NCI-H1417 treated with DMSO at 0.1 percent for 48 hours (cell line): ENCODE measurements around the gene CHD8.
A peak's percentile ranks its signal among the peaks of the same experiment; 100 is the strongest.
"Not testable (repeated sequence)": the region's sequence is repeated elsewhere in the genome, so short reads cannot be mapped to it uniquely, and the experiment has no call there.

Experiments
- DNase-seq: peaks from one replicate; lab custom pipeline; 2025; lab: John Stamatoyannopoulos, UW

CHD8 gene

GRCh38 chr14:21455912-21456667 is at the start of gene CHD8:
CHD8 (minus strand) TSS chr14:21456123; CDS start chr14:21431643, 24,480 bp downstream.
- peak; percentile 99 for DNase-seq

GRCh38 chr14:21505012-21505553 is 49.2 kb upstream of the CHD8 start:
- DNase-seq, result no peak

- DNase-seq, result no peak
These were observed 47.5 kb upstream of the CHD8 start for GRCh38 chr14:21503376-21503775.

GRCh38 chr14:21501568-21501967 is 45.6 kb upstream of the CHD8 start:
- no peak for DNase-seq

- DNase-seq, result peak; percentile 30
These were observed 42.9 kb upstream of the CHD8 start for GRCh38 chr14:21498540-21499526.

- no peak for DNase-seq
These were observed 40.5 kb upstream of the CHD8 start for GRCh38 chr14:21496453-21496852.

- no peak for DNase-seq
These were observed 39.2 kb upstream of the CHD8 start for GRCh38 chr14:21494902-21495762.

GRCh38 chr14:21486640-21487087 is 30.7 kb upstream of the CHD8 start:
- DNase-seq, result no peak

- DNase-seq, result peak; percentile 97
These were observed 21.2 kb upstream of the CHD8 start, which contains the start of the genes RAB2B and TOX4 for GRCh38 chr14:21476925-21477681. RAB2B (minus strand) TSS chr14:21476959; CDS start chr14:21476872, 87 bp downstream. TOX4 (plus strand) TSS chr14:21477195; CDS start chr14:21477279, 84 bp downstream.

GRCh38 chr14:21476523-21476924 is 20.6 kb upstream of the CHD8 start:
- no peak for DNase-seq

GRCh38 chr14:21475767-21476522 is 20.0 kb upstream of the CHD8 start:
- DNase-seq, result no peak

- DNase-seq, result no peak
These were observed 11.7 kb upstream of the CHD8 start for GRCh38 chr14:21467616-21468015.

- no peak for DNase-seq
These were observed 371 bp downstream of the CHD8 start for GRCh38 chr14:21455592-21455911.

GRCh38 chr14:21454843-21455544 is 929 bp downstream of the CHD8 start:
- DNase-seq, result no peak

GRCh38 chr14:21449899-21450216 is 6.1 kb downstream of the CHD8 start:
- no peak for DNase-seq

- not testable (repeated sequence) for DNase-seq
These were observed 13.3 kb downstream of the CHD8 start for GRCh38 chr14:21442657-21443056.

GRCh38 chr14:21440859-21441258 is 15.1 kb downstream of the CHD8 start:
- DNase-seq, result no peak

GRCh38 chr14:21437063-21437901 is 18.6 kb downstream of the CHD8 start:
- DNase-seq, result peak; percentile 89
